GM18858 (cell line): ENCODE results near the gene NCEH1.
A peak's percentile ranks its signal among the peaks of the same experiment; 100 is the strongest.
"Not testable (repeated sequence)": the region's sequence is repeated elsewhere in the genome, so short reads cannot be mapped to it uniquely, and the experiment has no call there.

Experiments
- ATAC-seq: cut with Tn5 transposase; IDR thresholded peaks from one replicate; pipeline ENCODE4 v1.9.1; 2021; ENCODE audit not compliant: unreplicated experiment

The NCEH1 gene

GRCh38 chr3:172679599-172679998 is 31.3 kb downstream of the NCEH1 start:
- ATAC-seq, result no peak

- no peak for ATAC-seq
Measured at GRCh38 chr3:172678068-172678467, 32.8 kb downstream of the NCEH1 start.

GRCh38 chr3:172676196-172676922 is 34.5 kb downstream of the NCEH1 start:
- ATAC-seq, result no peak

GRCh38 chr3:172675441-172676193 is 35.2 kb downstream of the NCEH1 start:
- ATAC-seq, result no peak

DNA sequence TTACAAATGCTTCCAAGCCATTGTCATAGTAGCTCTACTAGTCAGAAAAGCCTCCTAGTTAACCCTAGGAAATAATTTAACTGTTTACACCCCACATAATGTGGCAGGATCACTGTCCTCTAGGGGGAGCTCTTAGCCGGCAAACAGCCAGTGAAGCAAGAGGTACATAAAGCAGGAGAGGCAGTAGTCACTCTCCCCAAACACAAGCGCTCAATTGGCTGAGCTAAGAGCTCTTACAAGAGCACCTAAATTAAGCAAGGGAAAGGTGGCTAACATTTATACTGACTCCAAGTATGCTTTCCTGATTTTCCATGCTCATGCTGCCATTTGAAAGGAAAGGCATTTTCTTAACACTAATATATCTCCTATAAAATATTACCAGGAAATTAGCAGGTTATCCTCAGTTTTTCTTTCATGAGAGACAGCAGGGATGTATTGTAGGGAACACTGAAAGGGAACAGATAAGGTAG is 37.6 kb downstream of the NCEH1 start:
- ATAC-seq, result peak; percentile 75

DNA sequence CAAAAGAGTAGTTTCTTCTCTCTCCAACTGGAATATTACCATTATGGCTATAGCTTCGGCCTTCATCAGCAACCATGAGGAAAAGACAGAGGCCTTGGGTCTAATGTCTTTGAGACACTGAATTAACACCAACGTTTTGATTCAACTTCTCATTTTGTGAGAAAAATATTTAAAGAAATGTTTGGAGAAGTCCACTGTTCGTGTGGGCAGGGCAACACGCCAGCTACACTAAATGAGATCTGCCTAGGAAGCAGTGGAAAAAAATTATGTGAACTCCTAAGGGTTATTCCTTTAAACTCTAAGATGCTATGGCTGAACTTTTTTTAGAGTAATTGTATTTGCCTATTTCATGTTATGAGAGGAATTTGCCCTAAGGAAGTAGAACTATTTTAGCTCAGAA is 41.8 kb downstream of the NCEH1 start:
- ATAC-seq, result no peak

DNA sequence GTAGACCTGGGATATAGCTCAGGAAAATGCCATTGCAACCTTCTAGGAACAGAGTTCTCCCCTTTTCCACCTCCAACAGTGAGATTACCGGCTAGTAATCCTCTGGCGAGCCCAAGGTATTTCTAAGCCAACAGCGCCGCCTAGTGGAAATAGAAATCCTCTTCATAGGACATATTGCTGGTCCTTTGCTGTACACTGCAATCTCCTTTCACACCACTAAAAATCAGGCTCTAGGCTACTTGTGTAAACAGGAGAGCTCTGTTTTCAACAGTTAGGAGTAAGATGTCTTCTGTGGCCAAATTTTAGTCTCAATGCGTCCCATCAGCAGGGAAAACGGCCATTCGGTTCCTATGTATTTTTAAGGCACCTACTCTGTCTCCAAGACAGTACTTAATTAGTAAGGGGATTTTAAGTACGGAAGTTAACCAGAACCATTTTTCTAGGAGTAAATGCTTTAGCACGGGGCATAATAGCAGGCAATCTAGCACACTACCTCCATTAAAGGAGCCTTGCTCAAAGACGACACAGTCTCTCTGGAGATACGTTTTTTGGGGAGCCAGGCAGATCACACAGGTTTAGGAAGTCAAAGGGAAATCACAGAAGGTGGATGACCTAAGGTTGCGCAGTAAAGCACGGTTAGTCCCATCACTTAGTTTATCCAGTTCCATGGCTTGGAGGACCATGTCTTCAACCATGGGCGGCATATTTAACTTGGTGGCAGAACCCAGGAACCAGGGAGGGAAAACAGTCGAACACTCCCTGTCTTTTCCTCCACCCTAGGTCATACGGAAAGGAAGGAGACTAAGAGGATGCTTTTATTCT is 43.8 kb downstream of the NCEH1 start:
- ATAC-seq, result peak; percentile 99

- ATAC-seq, result no peak
Measured at GRCh38 chr3:172666181-172666872, 44.5 kb downstream of the NCEH1 start.

GRCh38 chr3:172665510-172665909 is 45.4 kb downstream of the NCEH1 start:
- not testable (repeated sequence) for ATAC-seq

DNA sequence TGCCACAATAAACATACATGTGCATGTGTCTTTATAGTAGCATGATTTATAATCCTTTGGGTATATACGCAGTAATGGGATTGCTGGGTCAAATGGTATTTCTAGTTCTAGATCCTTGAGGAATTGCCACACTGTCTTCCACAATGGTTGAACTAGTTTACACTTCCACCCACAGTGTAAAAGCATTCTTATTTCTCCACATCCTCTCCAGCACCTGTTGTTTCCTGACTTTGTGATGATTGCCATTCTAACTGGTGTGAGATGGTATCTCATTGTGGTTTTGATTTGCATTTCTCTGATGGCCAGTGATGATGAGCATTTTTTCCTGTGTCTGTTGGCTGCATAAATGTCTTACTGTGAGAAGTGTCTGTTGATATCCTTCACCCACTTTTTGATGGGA is 50.4 kb downstream of the NCEH1 start:
- not testable (repeated sequence) for ATAC-seq

DNA sequence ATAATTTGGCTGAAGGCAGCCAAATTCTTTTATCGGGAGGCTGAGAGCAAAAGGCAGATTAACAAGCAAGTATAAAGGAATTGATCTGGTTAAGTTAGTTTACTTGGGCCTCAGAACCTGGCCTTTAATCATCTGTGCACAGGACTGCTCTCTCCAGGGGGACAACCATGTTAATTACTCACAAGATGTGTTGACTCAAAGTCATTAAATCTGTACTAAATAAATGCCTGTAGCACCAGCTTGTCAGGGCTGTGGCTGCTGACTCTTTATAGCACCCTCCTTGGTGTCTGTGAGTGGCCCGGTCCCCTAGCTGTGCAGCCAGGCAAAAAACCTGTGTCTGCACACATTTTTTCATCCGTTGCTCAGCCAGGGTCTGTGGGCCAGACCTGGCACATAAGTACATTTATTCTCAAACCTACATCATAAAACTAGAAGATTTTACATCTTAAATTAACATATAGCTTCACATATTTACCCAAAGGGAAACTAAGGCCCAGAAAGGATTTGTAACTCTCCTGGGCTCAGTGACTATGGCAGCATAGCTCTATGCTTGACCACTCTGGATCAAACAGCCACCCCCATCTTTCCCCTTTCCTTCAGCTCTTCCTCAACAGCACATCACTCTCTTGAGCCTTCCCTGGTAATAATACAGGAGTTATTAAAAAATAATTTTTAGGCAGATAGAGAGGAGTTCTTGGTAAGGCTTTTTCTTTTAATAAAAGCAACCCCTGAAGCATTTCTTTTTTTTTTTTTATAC is 51.4 kb downstream of the NCEH1 start:
- ATAC-seq, result no peak

DNA sequence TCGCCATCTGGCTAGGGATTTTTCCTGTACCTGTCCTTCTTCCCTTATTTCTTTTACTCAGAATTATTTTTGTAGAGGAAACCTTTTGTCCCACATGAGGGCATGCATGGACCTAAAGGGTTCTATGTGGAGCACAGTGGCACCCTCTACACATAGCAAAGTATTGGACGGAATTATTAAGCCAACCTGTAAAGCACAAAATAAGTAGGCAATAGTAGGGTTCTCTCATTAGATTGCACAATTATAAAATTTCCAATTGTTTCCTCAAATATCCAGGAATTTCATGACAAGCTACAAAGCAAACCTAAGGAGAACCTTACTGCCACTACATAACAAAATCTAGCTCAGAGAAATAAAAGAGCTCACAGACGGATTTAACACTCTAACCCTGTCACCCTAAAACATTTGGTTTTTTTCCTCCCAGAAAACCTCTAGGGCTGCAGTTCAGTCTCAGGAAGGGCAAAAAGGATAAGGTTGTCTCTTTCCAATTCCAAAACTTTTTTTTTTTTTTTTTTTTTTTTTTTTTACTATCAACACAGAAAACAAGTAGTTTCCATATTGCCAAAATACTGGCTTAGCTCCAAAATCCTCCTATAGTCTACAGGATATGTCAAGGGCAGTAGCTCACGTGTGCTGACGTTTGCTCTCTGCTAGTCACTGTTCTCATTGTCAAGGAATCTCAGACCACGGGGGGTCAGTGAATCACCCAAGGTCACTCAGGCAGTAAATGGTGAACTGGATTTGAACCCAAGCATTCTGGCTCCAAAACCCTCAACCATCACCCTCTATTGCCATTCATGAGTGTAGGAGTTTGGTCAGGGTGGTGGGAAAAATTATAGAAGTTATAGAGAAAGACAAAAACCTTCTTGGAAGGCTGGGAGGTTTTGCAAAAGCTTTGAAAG is 52.3 kb downstream of the NCEH1 start:
- ATAC-seq, result no peak

DNA sequence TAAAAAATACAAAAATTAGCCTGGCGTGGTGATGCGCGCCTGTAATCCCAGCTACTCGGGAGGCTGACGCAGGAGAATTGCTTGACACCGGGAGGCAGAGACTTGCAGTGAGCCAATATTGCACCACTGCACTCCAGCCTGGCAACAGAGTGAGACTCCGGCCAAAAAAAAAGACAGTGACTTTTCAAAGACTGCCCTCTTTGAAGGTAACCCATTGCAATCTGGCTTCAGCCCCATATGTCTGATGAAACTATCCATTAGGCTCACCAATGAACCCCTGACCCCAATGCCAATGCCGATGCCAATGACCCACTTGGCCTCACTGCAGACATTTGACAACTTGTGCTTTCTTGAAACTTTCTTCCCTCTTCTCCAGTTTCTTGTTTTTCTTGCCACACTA is 54.3 kb downstream of the NCEH1 start:
- ATAC-seq, result no peak

DNA sequence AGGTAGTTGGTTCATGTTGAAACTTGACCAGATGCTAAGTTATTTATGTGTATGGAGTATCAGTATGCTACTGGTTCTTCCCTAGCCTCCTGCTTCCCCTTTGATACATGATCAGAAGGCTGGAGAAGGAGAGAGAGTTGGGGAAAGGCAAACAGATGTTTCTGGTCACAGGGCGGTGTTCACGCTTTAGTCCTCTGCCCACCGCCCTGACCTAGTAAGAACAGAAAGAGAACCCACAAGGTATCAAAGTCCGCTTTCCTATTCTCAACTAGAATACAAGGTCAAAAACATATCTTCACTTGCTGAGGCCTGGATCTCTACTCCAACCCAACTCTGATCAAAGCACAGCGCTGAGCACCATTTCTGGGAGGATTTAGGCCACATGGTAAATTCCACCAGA is 55.5 kb downstream of the NCEH1 start:
- no peak for ATAC-seq

- ATAC-seq, result no peak
Measured at GRCh38 chr3:172654470-172654869, 56.4 kb downstream of the NCEH1 start.

DNA sequence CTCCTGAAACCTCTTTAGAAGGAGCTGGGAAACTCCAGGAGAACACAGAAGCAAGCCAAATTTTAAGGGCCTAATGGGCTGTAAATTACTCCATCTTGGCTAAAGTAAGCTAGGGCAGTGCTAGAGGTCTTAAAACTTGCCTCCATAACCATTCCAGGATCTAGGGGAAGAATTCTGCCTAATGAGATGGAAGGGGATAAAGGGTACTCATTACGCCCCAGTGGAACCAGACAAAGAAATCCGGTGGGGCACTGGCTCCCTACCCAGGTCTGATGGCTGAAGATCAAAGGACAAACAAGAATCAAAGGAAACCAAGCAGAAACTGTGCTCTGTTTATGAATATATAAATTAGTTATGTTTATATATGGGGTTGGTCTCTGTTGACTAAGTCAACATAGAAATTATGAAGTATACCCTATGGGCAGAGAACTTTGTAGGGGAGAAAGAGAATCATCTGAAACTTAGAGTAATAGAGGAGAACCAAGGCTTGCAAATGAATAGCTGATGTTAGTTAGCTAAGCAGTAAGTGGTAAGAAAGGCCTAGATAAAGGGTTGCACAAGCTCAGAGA is 57.8 kb downstream of the NCEH1 start:
- no peak for ATAC-seq

- no peak for ATAC-seq
Measured at GRCh38 chr3:172651936-172652625, 58.8 kb downstream of the NCEH1 start.

DNA sequence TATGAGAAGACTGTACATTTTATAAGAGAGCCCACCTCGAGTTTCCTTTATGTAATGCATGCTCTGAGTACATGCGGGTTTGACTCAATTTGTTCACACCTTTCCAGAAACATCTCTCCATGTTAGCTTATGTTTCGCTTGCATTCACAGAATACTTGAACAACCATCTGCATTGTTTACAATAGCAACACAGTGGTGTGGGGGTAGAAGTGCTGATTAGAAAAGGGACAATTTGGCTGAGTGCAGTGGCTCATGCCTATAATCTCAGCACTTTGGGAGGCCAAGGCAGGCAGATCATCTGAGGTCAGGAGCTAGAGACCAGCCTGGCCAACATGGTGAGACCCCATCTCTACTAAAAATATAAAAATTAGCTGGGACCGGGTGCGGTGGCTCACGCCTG is 60.9 kb downstream of the NCEH1 start:
- no peak for ATAC-seq
